GM21717 (cell line): ENCODE data around the gene FAM180A.
"Not testable (repeated sequence)": the region's sequence is repeated elsewhere in the genome, so short reads cannot be mapped to it uniquely, and the experiment has no call there.

Experiments used
- ATAC-seq: cut with Tn5 transposase; IDR thresholded peaks from one replicate; pipeline ENCODE4 v1.9.1; 2021; ENCODE audit warnings: mild to moderate bottlenecking, moderate library complexity; ENCODE audit not compliant: unreplicated experiment

The FAM180A gene

GRCh38 chr7:135715055-135715522, 33.5 kb downstream of the FAM180A start:
- ATAC-seq: no peak

- ATAC-seq: no peak
Observed at GRCh38 chr7:135714534-135715009, 34.0 kb downstream of the FAM180A start.

GRCh38 chr7:135713836-135714470, 34.7 kb downstream of the FAM180A start:
- ATAC-seq: no peak

- ATAC-seq: no peak
Observed at GRCh38 chr7:135712796-135713195, 35.8 kb downstream of the FAM180A start.

- ATAC-seq: no peak
Observed at GRCh38 chr7:135712182-135712782, 36.3 kb downstream of the FAM180A start.

- no peak for ATAC-seq
Observed at GRCh38 chr7:135711139-135711469, 37.5 kb downstream of the FAM180A start.

GRCh38 chr7:135710417-135711138, 38.0 kb downstream of the FAM180A start:
- no peak for ATAC-seq

- ATAC-seq: no peak
Observed at GRCh38 chr7:135709508-135709907, 39.1 kb downstream of the FAM180A start.

GRCh38 chr7:135708041-135708440, 40.6 kb downstream of the FAM180A start:
- no peak for ATAC-seq

GRCh38 chr7:135707570-135707966, 41.0 kb downstream of the FAM180A start:
- ATAC-seq: no peak

GRCh38 chr7:135706858-135707569, 41.6 kb downstream of the FAM180A start:
- ATAC-seq: no peak

- ATAC-seq: no peak
Observed at GRCh38 chr7:135706038-135706742, 42.4 kb downstream of the FAM180A start.

- no peak for ATAC-seq
Observed at GRCh38 chr7:135704698-135705097, 43.9 kb downstream of the FAM180A start.

GRCh38 chr7:135704074-135704473, 44.5 kb downstream of the FAM180A start:
- ATAC-seq: no peak

- no peak for ATAC-seq
Observed at GRCh38 chr7:135697276-135698049, 51.1 kb downstream of the FAM180A start.

- no peak for ATAC-seq
Observed at GRCh38 chr7:135693558-135693957, 55.1 kb downstream of the FAM180A start.

GRCh38 chr7:135692606-135693005, 56.0 kb downstream of the FAM180A start:
- not testable (repeated sequence) for ATAC-seq

GRCh38 chr7:135692055-135692454, 56.6 kb downstream of the FAM180A start:
- no peak for ATAC-seq

GRCh38 chr7:135690566-135690965, 58.0 kb downstream of the FAM180A start:
- no peak for ATAC-seq

GRCh38 chr7:135687466-135687865, 61.1 kb downstream of the FAM180A start:
- no peak for ATAC-seq
